ENCODE data around the gene AKT2.
A peak's percentile ranks its signal among the peaks of the same experiment; 100 is the strongest.
"Not testable (repeated sequence)": the region's sequence is repeated elsewhere in the genome, so short reads cannot be mapped to it uniquely, and the experiment has no call there.

The AKT2 gene

GRCh38 chr19:40219721-40220276 lies 65.3 kb downstream of the AKT2 start:
- Histone ChIP-seq H3K27me3 (ENCODE audit: control insufficient read depth, insufficient read depth, low read length) (peaks cover 45% of the 10 kb centered on the region), H3K9ac (ENCODE audit: low read length) (no peak overlapping the region), H3K4me1 (ENCODE audit: control insufficient read depth, low read depth, low read length) (no peaks in the 10 kb centered on the region), H3K36me3 (ENCODE audit: control insufficient read depth, low read depth, low read length) (no peaks in the 10 kb centered on the region), H3K4me3 (ENCODE audit: low read length) (no peak overlapping the region), H3K27ac (ENCODE audit: low read length) (no peak overlapping the region), H3K9me3 (ENCODE audit: control insufficient read depth, low read depth, low read length) (no peaks in the 10 kb centered on the region)

GRCh38 chr19:40219029-40219428 lies 66.1 kb downstream of the AKT2 start:
- not testable (repeated sequence) for H3K4me3 ChIP-seq (ENCODE audit: low read length); H3K9ac ChIP-seq (ENCODE audit: low read length); H3K36me3 ChIP-seq (ENCODE audit: control insufficient read depth, low read depth, low read length); H3K27ac ChIP-seq (ENCODE audit: low read length); H3K9me3 ChIP-seq (ENCODE audit: control insufficient read depth, low read depth, low read length); H3K4me1 ChIP-seq (ENCODE audit: control insufficient read depth, low read depth, low read length)
- H3K27me3 ChIP-seq (ENCODE audit: control insufficient read depth, insufficient read depth, low read length): peaks cover 45% of the 10 kb centered on the region

- Histone ChIP-seq H3K4me1 (ENCODE audit: control insufficient read depth, low read depth, low read length) (no peaks in the 10 kb centered on the region), H3K9me3 (ENCODE audit: control insufficient read depth, low read depth, low read length) (no peaks in the 10 kb centered on the region), H3K27ac (ENCODE audit: low read length) (no peak within 1 kb of the TSS), H3K27me3 (ENCODE audit: control insufficient read depth, insufficient read depth, low read length) (peaks cover 45% of the 10 kb centered on the region), H3K4me3 (ENCODE audit: low read length) (no peak within 1 kb of the TSS), H3K9ac (ENCODE audit: low read length) (no peak within 1 kb of the TSS), H3K36me3 (ENCODE audit: control insufficient read depth, low read depth, low read length) (no peaks in the 10 kb centered on the region)
Measured at GRCh38 chr19:40217934-40218890, 66.9 kb downstream of the AKT2 start, which contains the start of gene TTC9B. TSS of gene TTC9B (minus strand) at chr19:40218384. CDS start at chr19:40218381, 3 bp downstream.

- H3K4me3 ChIP-seq (ENCODE audit: low read length): peak overlapping the region; percentile 11
- peaks cover 45% of the 10 kb centered on the region for H3K27me3 ChIP-seq (ENCODE audit: control insufficient read depth, insufficient read depth, low read length)
- no peaks in the 10 kb centered on the region for H3K9me3 ChIP-seq (ENCODE audit: control insufficient read depth, low read depth, low read length)
- no peak overlapping the region for H3K27ac ChIP-seq (ENCODE audit: low read length)
- no peaks in the 10 kb centered on the region for H3K36me3 ChIP-seq (ENCODE audit: control insufficient read depth, low read depth, low read length)
- no peaks in the 10 kb centered on the region for H3K4me1 ChIP-seq (ENCODE audit: control insufficient read depth, low read depth, low read length)
- H3K9ac ChIP-seq (ENCODE audit: low read length): no peak overlapping the region
Measured at GRCh38 chr19:40217027-40217810, 67.9 kb downstream of the AKT2 start.

- Histone ChIP-seq H3K9ac (ENCODE audit: low read length) (no peak overlapping the region), H3K36me3 (ENCODE audit: control insufficient read depth, low read depth, low read length) (no peaks in the 10 kb centered on the region), H3K27me3 (ENCODE audit: control insufficient read depth, insufficient read depth, low read length) (peaks cover 45% of the 10 kb centered on the region), H3K4me1 (ENCODE audit: control insufficient read depth, low read depth, low read length) (no peaks in the 10 kb centered on the region), H3K4me3 (ENCODE audit: low read length) (peak overlapping the region; percentile 11), H3K27ac (ENCODE audit: low read length) (no peak overlapping the region), H3K9me3 (ENCODE audit: control insufficient read depth, low read depth, low read length) (no peaks in the 10 kb centered on the region)
Measured at GRCh38 chr19:40216777-40217026, 68.4 kb downstream of the AKT2 start.

- Histone ChIP-seq H3K4me1 (ENCODE audit: control insufficient read depth, low read depth, low read length) (no peaks in the 10 kb centered on the region), H3K4me3 (ENCODE audit: low read length) (peak overlapping the region; percentile 11), H3K27ac (ENCODE audit: low read length) (no peak overlapping the region), H3K36me3 (ENCODE audit: control insufficient read depth, low read depth, low read length) (no peaks in the 10 kb centered on the region), H3K9ac (ENCODE audit: low read length) (no peak overlapping the region), H3K27me3 (ENCODE audit: control insufficient read depth, insufficient read depth, low read length) (peaks cover 45% of the 10 kb centered on the region), H3K9me3 (ENCODE audit: control insufficient read depth, low read depth, low read length) (no peaks in the 10 kb centered on the region)
Measured at GRCh38 chr19:40216013-40216776, 69.0 kb downstream of the AKT2 start.

- no peak overlapping the region for H3K27ac ChIP-seq (ENCODE audit: low read length)
- H3K9ac ChIP-seq (ENCODE audit: low read length): no peak overlapping the region
- H3K27me3 ChIP-seq (ENCODE audit: control insufficient read depth, insufficient read depth, low read length): peaks cover 38% of the 10 kb centered on the region
- H3K4me3 ChIP-seq (ENCODE audit: low read length): no peak overlapping the region
- H3K9me3 ChIP-seq (ENCODE audit: control insufficient read depth, low read depth, low read length): no peaks in the 10 kb centered on the region
- H3K36me3 ChIP-seq (ENCODE audit: control insufficient read depth, low read depth, low read length): no peaks in the 10 kb centered on the region
- no peaks in the 10 kb centered on the region for H3K4me1 ChIP-seq (ENCODE audit: control insufficient read depth, low read depth, low read length)
Measured at GRCh38 chr19:40214936-40215335, 70.2 kb downstream of the AKT2 start.

GRCh38 chr19:40213882-40214570 lies 71.1 kb downstream of the AKT2 start:
- Histone ChIP-seq H3K4me3 (ENCODE audit: low read length) (no peak overlapping the region), H3K9me3 (ENCODE audit: control insufficient read depth, low read depth, low read length) (no peaks in the 10 kb centered on the region), H3K4me1 (ENCODE audit: control insufficient read depth, low read depth, low read length) (no peaks in the 10 kb centered on the region), H3K9ac (ENCODE audit: low read length) (no peak overlapping the region), H3K27ac (ENCODE audit: low read length) (no peak overlapping the region), H3K27me3 (ENCODE audit: control insufficient read depth, insufficient read depth, low read length) (peaks cover 29% of the 10 kb centered on the region), H3K36me3 (ENCODE audit: control insufficient read depth, low read depth, low read length) (no peaks in the 10 kb centered on the region)

- Histone ChIP-seq H3K36me3 (ENCODE audit: control insufficient read depth, low read depth, low read length) (no peaks in the 10 kb centered on the region), H3K27me3 (ENCODE audit: control insufficient read depth, insufficient read depth, low read length) (peaks cover 22% of the 10 kb centered on the region), H3K9ac (ENCODE audit: low read length) (no peak overlapping the region)
Measured at GRCh38 chr19:40213251-40213829, 71.8 kb downstream of the AKT2 start.

GRCh38 chr19:40210889-40211288 lies 74.3 kb downstream of the AKT2 start:
- no peak overlapping the region for H3K9ac ChIP-seq (ENCODE audit: low read length)
- no peak overlapping the region for H3K4me3 ChIP-seq (ENCODE audit: low read length)
- no peaks in the 10 kb centered on the region for H3K4me1 ChIP-seq (ENCODE audit: control insufficient read depth, low read depth, low read length)
- H3K27ac ChIP-seq (ENCODE audit: low read length): no peak overlapping the region
- H3K27me3 ChIP-seq (ENCODE audit: control insufficient read depth, insufficient read depth, low read length): peaks cover 1% of the 10 kb centered on the region
- no peaks in the 10 kb centered on the region for H3K36me3 ChIP-seq (ENCODE audit: control insufficient read depth, low read depth, low read length)
- no peaks in the 10 kb centered on the region for H3K9me3 ChIP-seq (ENCODE audit: control insufficient read depth, low read depth, low read length)

More at GRCh38 chr19:40213251-40213829, 71.8 kb downstream of the AKT2 start:
- Histone ChIP-seq H3K4me1 (ENCODE audit: control insufficient read depth, low read depth, low read length) (no peaks in the 10 kb centered on the region), H3K4me3 (ENCODE audit: low read length) (no peak overlapping the region), H3K9me3 (ENCODE audit: control insufficient read depth, low read depth, low read length) (no peaks in the 10 kb centered on the region), H3K27ac (ENCODE audit: low read length) (no peak overlapping the region)
